NB4 (cell line): ENCODE results near the gene LMBRD1.

Experiments
- DNase-seq: peaks from one replicate; pipeline ENCODE4 v3.0.0; 2010; ENCODE audit warnings: low read depth
- H3K4me3 ChIP-seq: one replicate; pipeline ENCODE4 v1.5.1; 2011; ENCODE audit warnings: mild to moderate bottlenecking, low read depth, low read length, moderate library complexity
- CTCF ChIP-seq: IDR thresholded peaks from one replicate; pipeline ENCODE4 v1.5.1; 2012; ENCODE audit warnings: low read depth, low read length
- MAX ChIP-seq: IDR thresholded peaks from 2 replicates; pipeline ENCODE4 v1.6.1; 2011; ENCODE audit warnings: low read depth, low read length
- MYC ChIP-seq: IDR thresholded peaks from 2 replicates; pipeline ENCODE4 v1.6.1; 2011; ENCODE audit warnings: low read depth, low read length
- POLR2A ChIP-seq: IDR thresholded peaks from 2 replicates; pipeline ENCODE4 v1.6.1; 2011; ENCODE audit warnings: mild to moderate bottlenecking; ENCODE audit not compliant: insufficient read length; ENCODE audit errors: extremely low read depth

The LMBRD1 gene

DNA sequence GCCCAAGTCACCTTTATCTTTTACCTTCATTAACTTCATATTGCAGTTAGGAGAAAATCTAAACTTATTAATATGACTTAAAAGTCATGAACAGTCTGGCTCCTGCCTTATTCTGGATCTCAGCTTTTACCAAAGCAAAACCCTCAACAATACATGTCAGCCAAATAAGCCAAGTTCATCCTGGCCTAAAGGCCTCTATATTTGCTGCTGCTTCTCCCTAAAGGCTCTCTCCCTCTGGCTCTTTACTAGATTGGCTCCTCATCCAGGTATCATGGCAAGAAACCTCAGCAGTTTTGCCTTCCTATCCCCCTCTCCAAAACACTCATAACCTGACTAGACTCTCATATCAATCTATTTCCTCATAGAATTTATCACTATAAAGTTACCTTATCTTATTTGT lies 11.1 kb downstream of the LMBRD1 start:
- no peak overlapping the region for H3K4me3 ChIP-seq
- TF ChIP-seq POLR2A: no peak
- TF ChIP-seq MAX: no peak
- TF ChIP-seq MYC: no peak
- TF ChIP-seq CTCF: no peak
- DNase-seq: no peak

DNA sequence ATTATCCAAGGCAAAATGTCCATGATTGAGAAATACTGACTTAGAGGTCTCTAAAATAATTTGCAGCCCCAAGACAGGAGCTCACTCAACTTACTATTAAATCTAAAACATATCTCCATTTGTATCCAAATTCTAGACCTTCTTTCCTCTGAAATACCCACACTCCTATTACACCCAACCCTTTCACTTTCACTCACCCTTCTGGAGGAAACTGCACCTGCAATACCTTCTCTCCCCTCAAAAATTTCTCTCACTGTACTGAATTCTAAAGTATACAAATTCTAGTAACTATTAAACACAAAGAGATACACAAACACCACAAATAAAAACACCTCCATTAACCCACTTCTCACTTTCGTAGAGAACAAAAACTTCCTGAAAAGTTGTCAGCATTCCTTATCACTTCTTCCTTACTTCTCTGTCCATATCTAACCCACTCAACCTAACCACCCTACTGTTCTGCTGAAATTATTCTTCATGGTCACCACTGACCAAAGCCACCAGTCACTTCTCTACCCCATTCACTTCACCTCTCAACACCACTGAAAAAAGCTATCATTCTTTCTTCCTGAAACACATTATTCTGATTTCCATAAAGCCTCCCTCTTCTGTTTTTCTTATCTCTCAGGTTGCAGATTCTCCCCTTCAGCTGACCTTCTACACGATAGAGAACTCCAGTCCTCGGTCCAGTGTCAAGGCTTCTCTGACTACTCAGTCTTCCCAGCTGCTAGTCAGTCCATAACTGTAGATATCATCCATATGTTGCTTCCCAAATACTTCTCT lies 12.0 kb downstream of the LMBRD1 start:
- DNase-seq: no peak
- no peak for TF ChIP-seq MAX
- TF ChIP-seq CTCF: no peak
- no peak for TF ChIP-seq POLR2A
- TF ChIP-seq MYC: no peak

DNA sequence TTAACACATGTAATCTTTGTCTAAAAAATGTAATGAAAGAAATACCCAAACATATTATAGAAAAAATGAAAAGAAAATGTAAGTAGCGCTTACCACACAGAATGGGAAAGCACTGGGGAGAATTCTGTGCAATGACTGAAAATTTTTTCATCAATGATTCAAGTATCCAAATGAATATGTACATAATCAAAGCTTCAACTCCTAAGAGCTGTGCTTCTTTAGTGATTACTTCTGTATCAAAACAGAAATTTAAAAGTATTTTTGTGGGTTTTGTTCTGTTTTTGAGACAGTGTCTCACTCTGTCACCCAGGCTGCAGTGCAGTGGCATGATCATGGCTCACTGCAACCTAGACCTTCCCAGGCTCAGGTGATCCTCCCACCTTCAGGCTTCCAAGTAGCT lies 13.7 kb downstream of the LMBRD1 start:
- TF ChIP-seq MAX (no peak), CTCF (no peak), POLR2A (no peak), MYC (no peak)
- DNase-seq: no peak

More for the DNA sequence above, 12.0 kb downstream of the LMBRD1 start:
- H3K4me3 ChIP-seq: no peak overlapping the region

DNA sequence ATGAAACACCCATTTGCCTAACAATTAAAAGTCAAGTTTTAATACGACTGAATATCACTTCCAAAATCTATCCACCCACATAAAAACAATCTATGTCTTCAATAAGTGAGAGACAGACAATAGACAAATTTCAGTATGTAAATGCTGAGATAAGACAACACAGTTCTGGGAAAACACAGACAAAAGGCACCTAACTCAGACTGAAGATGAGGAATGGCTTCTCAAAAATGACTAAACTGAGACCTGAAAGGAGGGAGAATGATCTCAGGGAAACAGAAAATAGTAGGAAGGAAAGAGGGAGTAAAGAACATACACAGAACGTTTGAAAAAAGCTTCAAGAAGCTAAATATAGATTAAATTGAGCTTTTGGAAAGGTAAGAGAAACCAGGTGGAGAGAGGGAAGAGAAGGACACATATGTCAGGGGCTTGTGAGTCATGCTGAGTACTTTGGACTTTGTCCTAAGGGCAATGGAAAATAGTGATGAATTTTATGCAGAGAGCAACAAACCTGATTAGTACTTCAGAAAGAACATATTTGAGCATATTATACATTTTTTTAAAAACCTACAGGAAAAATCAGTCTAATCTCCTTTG lies 16.1 kb downstream of the LMBRD1 start:
- no peak overlapping the region for H3K4me3 ChIP-seq
- no peak for DNase-seq
- TF ChIP-seq POLR2A (no peak), MYC (no peak), MAX (no peak), CTCF (no peak)

More for the DNA sequence above, 13.7 kb downstream of the LMBRD1 start:
- no peak overlapping the region for H3K4me3 ChIP-seq

DNA sequence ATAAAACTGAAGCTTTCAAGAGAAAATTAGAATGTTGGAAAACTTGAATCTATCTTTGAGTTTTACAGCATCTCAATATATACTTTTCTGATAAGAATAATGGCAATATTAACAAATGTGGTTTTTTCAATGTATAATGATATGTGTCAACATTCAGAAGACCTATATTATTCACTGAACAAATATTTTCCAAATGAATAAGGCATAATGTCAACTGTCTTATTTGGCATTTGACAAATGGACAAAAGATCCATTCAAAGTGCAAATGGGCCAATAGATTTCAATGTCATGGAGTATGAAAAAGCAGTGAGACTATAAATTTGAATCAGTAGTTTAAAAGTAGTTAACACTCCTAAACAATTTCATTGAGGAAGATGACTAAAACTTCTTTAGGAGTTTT lies 20.9 kb downstream of the LMBRD1 start:
- DNase-seq: no peak
- H3K4me3 ChIP-seq: no peak overlapping the region
- TF ChIP-seq MYC (no peak), CTCF (no peak), MAX (no peak), POLR2A (no peak)

DNA sequence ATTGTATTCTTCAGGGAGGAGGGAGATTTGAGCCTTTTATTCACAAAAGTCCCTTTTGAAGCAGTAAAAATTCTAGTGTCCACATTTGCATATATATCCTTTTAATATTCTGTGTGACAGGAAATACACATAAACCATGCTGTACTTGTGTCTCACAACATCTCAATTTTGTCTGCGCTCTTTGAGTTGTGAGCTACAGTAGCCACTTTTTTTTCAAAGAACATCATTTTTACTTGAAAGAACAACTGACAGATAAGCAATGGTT lies 21.3 kb downstream of the LMBRD1 start:
- no peak for TF ChIP-seq CTCF
- no peak for DNase-seq
- no peak overlapping the region for H3K4me3 ChIP-seq
